Lung (tissue), 12 donors: ENCODE measurements around the gene SRC. TPM values are rescaled to one million over a fixed set of nuclear protein-coding genes. Genes with fewer than 3 reads are reported as not detected.
A peak's percentile ranks its signal among the peaks of the same experiment; 100 is the strongest.

Source experiments
- ATAC-seq: fragments of 200-7000 bp; cut with Tn5 transposase; one replicate; pipeline ENCODE4 v1.9.1; 2020; ENCODE audit warnings: moderate number of reproducible peaks; ENCODE audit not compliant: insufficient read depth, low FRiP score
- DNase-seq, 3 donors: peaks; one replicate each; pipeline ENCODE4 v3.0.0-alpha.2; 2013 to 2017
- H3K27ac ChIP-seq, 2 donors: one replicate each; pipeline ENCODE4 v1.5.1; 2013; ENCODE audit warnings: mild to moderate bottlenecking in 2 of 2, moderate library complexity in 2 of 2, control low read depth in 1 of 2, inconsistent platforms in 1 of 2, low read depth in 1 of 2, low read length in 1 of 2
- H3K27me3 ChIP-seq, 3 donors: one replicate each; pipeline ENCODE4 v1.5.1; 2013; ENCODE audit warnings: low read length in 2 of 3; ENCODE audit not compliant: control insufficient read depth in 3 of 3, insufficient read depth in 3 of 3
- H3K36me3 ChIP-seq, 4 donors: one replicate each; pipeline ENCODE4 v1.5.1; 2013; ENCODE audit warnings: low read length in 4 of 4, mild to moderate bottlenecking in 1 of 4, moderate library complexity in 1 of 4; ENCODE audit not compliant: control insufficient read depth in 4 of 4, insufficient read depth in 4 of 4
- H3K4me1 ChIP-seq, 5 donors: one replicate each; pipeline ENCODE4 v1.5.1; 2013; ENCODE audit warnings: low read length in 5 of 5, mild to moderate bottlenecking in 2 of 5, moderate library complexity in 1 of 5; ENCODE audit not compliant: control insufficient read depth in 5 of 5, insufficient read depth in 5 of 5
- H3K4me3 ChIP-seq: one replicate; pipeline ENCODE4 v1.5.1; 2013; ENCODE audit warnings: mild to moderate bottlenecking, control low read depth, moderate library complexity
- H3K9ac ChIP-seq, 2 donors: one replicate each; pipeline ENCODE4 v1.5.1; 2013; ENCODE audit warnings: low read length in 2 of 2, control low read depth in 1 of 2; ENCODE audit not compliant: insufficient read depth in 1 of 2
- H3K9me3 ChIP-seq, 4 donors: one replicate each; pipeline ENCODE4 v1.5.1; 2013; ENCODE audit warnings: low read length in 3 of 4, mild to moderate bottlenecking in 1 of 4, moderate library complexity in 1 of 4; ENCODE audit not compliant: control insufficient read depth in 4 of 4, insufficient read depth in 3 of 4
- CTCF ChIP-seq: IDR thresholded peaks from 2 replicates; pipeline ENCODE4 v1.5.1; 2012; ENCODE audit warnings: mild to moderate bottlenecking; ENCODE audit errors: control extremely low read depth, extremely low read depth
- WGBS, 2 donors: extraction: QIAGEN DNeasy Blood & Tissue Kit; methylation state at CpG; one replicate each; pipeline ENCODE4 v1.1.7; 2013; 5-methylcytosine and 5-hydroxymethylcytosine counted together
- polyA plus RNA-seq, 2 donors: library from polyadenylated mRNA; stranded (reverse); fragments of 200-250 nt; gene quantifications; one replicate each; pipeline ENCODE4 v1.2.1, GENCODE V29; 2013
- total RNA-seq, 2 donors: library from RNA; depleted of rRNA in 1 of 2; stranded (reverse); fragments of >200 nt in 1 of 2; gene quantifications; one replicate each; pipeline ENCODE4 v1.2.1, GENCODE V29; 2014 to 2021
- donor health status: control.
- donor health status: control.
- donor health status: Bipolar disorder and iron deficiency.
- donor health status: healthy.
- donor health status: DM: yes; HTN: yes; CAD: no.

SRC gene
- total and polyA plus RNA-seq, 4 donors = 35.6 to 69.5 (median 50.1) TPM

- Histone ChIP-seq H3K36me3 (peaks cover 0 to 6% (median 2%) of the 10 kb centered on the region in 4 donors), H3K9me3 (no peaks in the 10 kb centered on the region), H3K4me1 (peaks cover 0 to 17% (median 11%) of the 10 kb centered on the region in 5 donors), H3K4me3 (no peak overlapping the region), H3K27me3 (no peaks in the 10 kb centered on the region), H3K27ac (no peak overlapping the region), H3K9ac (no peak overlapping the region)
- DNase-seq (peak in 1 of 3 donors; percentile 11), ATAC-seq (no peak)
- no peak for TF ChIP-seq CTCF
- WGBS, 2 donors = 92 to 99% methylated on average over 7 of the region's 7 CpGs
Measured at GRCh38 chr20:37350649-37351574, 5.0 kb downstream of the SRC start.

- H3K4me3 ChIP-seq = no peak overlapping the region
- H3K27me3 ChIP-seq = no peaks in the 10 kb centered on the region
- peaks cover 0 to 24% (median 17%) of the 10 kb centered on the region in 5 donors for H3K4me1 ChIP-seq
- H3K36me3 ChIP-seq = peaks cover 0 to 6% (median 2%) of the 10 kb centered on the region in 4 donors
- TF ChIP-seq CTCF = no peak
- DNase-seq (peak in 1 of 3 donors; percentile 5), ATAC-seq (no peak)
- 88 to 92% methylated on average over 12 of the region's 12 CpGs for WGBS, 2 donors
- H3K9me3 ChIP-seq = no peaks in the 10 kb centered on the region
- H3K27ac ChIP-seq = no peak overlapping the region
- no peak overlapping the region for H3K9ac ChIP-seq
Measured at GRCh38 chr20:37351689-37352607, 6.0 kb downstream of the SRC start.

- Histone ChIP-seq H3K27ac (no peak overlapping the region), H3K9me3 (no peaks in the 10 kb centered on the region), H3K27me3 (no peaks in the 10 kb centered on the region), H3K9ac (no peak overlapping the region), H3K4me3 (no peak overlapping the region), H3K4me1 (peaks cover 0 to 19% (median 14%) of the 10 kb centered on the region in 5 donors), H3K36me3 (peaks cover 0 to 6% (median 2%) of the 10 kb centered on the region in 4 donors)
- ATAC-seq (no peak), DNase-seq (peak in 1 of 3 donors; percentile 7)
- 93 to 95% methylated on average over 11 of the region's 11 CpGs for WGBS, 2 donors
- no peak for TF ChIP-seq CTCF
Measured at GRCh38 chr20:37352608-37352980, 6.7 kb downstream of the SRC start.
